HG03439 (cell line): ENCODE measurements around the gene RIMS1.
"Not testable (repeated sequence)": the region's sequence is repeated elsewhere in the genome, so short reads cannot be mapped to it uniquely, and the experiment has no call there.

Source experiments
- ATAC-seq: cut with Tn5 transposase; IDR thresholded peaks from one replicate; pipeline ENCODE4 v1.9.1; 2021; ENCODE audit warnings: mild to moderate bottlenecking, moderate library complexity; ENCODE audit not compliant: unreplicated experiment

RIMS1 gene

GRCh38 chr6:71967436-71967835, 81.1 kb downstream of the RIMS1 start:
- ATAC-seq, result no peak

DNA sequence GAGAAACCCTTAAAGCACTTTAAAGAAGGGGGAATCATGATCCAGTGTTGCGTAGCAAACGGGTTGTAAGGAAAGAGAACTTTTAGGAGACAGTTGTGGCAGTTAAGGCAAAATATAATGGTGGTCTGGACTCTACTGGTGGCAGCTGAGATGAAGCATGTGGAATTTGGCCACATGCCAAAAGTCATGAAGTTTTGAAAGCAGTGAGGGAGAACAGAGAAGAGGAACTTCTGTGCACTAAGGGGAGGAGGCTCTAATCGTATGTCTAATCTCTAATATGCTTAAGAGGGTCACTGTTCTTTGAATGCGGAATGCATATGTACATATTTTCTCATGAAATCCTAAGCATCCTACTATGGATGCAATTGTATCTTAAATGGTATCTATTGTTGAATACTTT, 91.5 kb downstream of the RIMS1 start:
- no peak for ATAC-seq

- ATAC-seq, result no peak
Measured at GRCh38 chr6:71979911-71980310, 93.6 kb downstream of the RIMS1 start.

- ATAC-seq, result peak; percentile 84
Measured at GRCh38 chr6:71982389-71982788, 96.0 kb downstream of the RIMS1 start.

- ATAC-seq, result no peak
Measured at GRCh38 chr6:71983131-71983530, 96.8 kb downstream of the RIMS1 start.

DNA sequence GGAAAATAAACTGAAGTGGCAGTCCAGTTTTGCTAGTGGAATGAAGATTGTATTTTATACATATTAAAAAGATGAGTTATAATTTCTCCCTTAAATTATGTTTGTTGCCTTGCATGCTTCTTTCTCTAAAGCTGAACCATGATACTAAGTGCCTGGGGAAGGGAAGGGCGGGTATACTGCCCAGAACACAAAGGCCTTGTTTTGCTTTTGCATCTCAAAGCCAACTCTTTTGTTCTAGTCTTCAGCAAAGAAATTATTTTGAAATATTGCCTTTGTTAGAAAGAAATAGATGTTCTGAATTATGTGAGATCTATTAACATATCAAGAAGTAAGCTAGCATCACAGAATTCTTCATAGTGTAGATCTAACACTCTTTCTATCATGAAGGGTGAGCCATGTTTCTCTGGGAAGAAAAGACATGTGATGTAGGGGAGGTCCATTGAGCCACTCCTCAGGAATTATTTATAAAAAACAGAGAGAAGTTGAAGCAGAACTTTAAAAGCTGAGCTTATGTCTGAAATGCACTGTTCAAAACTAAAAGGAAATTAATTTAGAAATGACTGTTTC, 108.4 kb downstream of the RIMS1 start:
- ATAC-seq, result no peak

- no peak for ATAC-seq
Measured at GRCh38 chr6:71997341-71997740, 111.0 kb downstream of the RIMS1 start.

DNA sequence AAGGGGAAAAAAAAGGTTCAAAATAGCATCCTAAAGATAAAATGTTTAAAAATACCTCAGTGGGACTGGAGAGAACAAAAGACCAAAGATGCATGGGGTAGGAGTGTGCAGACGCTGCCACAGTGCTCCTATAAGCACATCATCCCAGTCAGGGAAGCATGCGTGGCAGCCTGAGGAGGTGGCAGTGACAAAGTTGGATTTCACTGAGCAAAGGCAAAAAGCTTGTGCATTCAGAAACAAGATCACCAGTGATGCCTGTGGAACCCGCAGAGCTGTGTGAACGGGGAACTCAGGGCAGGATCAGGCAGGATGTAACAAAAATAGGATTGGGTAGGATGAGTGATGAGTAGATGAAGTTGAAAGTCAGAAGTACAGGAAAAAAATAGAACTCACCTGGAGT, 116.1 kb downstream of the RIMS1 start:
- ATAC-seq, result no peak

- not testable (repeated sequence) for ATAC-seq
Measured at GRCh38 chr6:72006591-72006990, 120.2 kb downstream of the RIMS1 start.

GRCh38 chr6:72022830-72023229, 136.5 kb downstream of the RIMS1 start:
- ATAC-seq, result no peak

DNA sequence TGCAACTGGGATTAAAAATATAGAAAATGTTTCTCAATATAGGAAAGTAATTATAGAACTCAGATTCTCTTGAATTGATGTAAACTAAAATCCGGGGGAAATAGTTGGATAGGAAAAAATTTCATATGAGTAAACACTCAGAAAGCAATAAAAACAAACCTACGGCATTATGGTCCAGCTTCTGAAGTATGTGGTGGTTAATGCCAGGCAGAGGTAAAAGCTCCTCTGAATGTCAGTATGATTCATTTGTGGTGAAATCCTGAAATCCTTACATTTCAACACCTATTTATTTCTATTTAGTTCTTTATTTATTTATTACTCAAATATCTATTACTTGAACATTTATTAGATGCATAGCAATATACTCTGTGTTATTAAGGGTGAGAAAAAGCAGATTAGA, 145.1 kb downstream of the RIMS1 start:
- no peak for ATAC-seq

DNA sequence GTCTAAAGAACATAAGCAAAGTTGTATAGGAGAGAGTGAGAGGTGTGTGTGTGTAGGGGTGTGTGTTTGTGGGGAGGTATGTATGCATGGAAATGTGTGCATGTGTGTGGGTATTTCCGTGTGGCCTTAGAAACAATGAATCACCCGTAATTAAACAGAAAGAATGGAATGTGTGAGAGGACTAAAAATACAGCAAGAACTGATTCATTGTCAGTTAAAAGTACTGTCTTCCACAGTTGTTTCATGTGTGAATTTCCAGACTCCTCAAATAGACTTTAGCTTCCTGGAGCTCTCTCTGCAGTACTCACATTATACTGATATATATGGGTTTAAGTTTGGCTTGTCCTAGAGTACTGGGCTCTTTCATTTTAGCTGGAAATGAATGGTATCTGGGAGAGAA, 145.7 kb downstream of the RIMS1 start:
- no peak for ATAC-seq

DNA sequence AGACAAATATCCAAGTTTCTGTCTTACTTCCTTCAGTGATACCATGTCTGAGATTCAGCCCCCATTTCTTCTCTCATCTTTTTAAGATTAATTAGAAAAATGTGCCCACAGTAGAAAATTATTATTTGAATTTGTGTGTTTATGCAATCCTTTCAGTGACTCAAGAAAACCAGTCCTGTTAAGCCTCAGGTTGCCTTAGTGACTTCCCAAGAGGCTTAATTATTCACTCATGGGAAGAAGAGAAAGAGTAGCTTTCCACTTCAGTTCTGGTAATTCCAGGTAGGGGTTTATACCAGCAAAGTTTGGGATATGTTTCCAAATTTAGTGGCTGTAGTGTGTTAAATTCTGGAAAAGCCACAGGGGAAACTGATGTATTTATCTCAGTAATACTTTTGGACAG, 149.1 kb downstream of the RIMS1 start:
- no peak for ATAC-seq

GRCh38 chr6:72035966-72036365, 149.6 kb downstream of the RIMS1 start:
- ATAC-seq, result no peak

GRCh38 chr6:72037006-72037405, 150.7 kb downstream of the RIMS1 start:
- ATAC-seq, result no peak

- ATAC-seq, result no peak
Measured at GRCh38 chr6:72040111-72040510, 153.8 kb downstream of the RIMS1 start.

GRCh38 chr6:72042088-72042487, 155.7 kb downstream of the RIMS1 start:
- ATAC-seq, result no peak

DNA sequence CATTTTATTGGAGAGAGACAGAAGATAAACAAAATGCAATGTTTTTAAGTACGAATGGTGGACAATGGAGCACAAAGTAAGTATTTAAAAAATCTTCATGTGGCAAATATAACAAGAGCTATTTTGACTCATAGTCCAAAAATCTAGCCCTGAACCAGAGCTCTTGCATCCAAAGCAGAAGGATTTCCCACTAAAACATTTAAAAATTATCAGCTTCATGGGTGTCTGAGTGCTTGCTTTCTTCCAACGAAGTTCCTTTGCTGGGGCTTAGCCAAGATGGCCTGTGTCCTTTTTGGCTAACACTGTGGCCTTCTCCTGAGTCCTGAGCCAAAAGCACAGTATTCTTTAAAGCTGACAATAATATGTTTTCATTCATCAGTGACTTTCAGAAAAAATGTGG, 161.7 kb downstream of the RIMS1 start:
- no peak for ATAC-seq

GRCh38 chr6:72049376-72049775, 163.0 kb downstream of the RIMS1 start:
- ATAC-seq, result no peak

DNA sequence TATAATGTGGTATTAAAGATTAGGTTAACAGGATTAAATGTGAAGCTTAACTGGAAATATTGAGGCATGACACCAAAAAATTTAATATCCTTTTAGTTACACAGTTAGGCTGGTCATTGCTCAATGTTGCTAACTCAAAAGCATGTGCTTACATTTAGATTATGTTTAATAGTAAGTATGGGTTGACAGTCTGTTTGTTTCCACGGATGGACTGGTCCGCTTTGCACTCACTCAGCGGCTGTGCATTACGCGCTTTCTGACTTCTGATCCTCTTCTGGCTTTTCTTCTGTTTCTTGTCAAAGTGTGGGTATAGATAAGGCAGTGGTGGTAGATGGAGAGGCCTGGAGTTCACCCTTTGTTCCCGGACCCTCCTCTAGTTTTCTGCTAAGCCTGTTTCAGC, 174.9 kb downstream of the RIMS1 start:
- no peak for ATAC-seq

DNA sequence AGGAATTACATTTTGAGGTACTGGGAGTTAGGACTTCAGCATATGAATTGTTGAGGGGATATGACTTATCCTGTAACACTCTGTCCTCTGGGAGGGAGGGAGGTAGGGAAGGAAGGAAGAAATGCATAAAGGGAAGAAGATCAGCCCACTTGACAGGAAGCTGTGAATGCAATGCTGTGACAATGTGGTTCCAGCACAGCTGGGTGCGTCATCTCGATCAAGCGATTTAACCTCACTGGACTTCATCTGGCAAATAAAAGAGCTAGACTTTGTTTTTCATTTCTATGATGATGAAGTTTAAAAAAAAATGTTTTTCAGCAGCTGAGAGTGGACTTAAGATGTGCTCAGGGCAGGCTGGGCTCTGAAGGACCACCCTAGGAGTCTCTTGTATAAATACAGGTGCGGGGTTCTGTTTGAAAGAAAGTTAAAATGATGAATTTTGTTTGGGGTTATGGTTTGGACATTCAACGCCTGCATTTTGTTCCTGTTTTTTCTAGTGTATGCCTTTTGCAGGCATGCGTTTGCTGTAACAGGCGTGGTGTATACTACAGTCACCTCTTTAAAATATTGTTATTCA, 178.1 kb downstream of the RIMS1 start:
- ATAC-seq, result no peak

DNA sequence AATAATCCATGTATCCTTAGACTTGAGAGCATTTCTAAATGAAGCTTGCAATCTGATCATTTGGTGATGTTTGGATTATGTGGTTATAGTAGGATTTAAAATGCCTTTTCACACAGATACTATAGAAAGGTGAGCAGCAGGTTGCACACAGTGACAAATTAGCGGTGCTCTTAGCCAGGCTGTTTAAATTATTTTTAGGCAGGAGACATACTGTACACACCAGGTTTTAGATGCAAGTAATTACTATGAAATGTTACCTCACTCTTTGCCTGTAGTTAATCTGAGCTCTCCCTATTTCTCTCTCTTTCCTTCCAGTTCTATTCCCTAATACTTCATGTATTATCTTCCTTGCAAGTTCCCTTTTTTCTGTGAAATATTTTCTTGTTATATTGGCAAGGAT, 191.7 kb downstream of the RIMS1 start:
- ATAC-seq, result no peak

DNA sequence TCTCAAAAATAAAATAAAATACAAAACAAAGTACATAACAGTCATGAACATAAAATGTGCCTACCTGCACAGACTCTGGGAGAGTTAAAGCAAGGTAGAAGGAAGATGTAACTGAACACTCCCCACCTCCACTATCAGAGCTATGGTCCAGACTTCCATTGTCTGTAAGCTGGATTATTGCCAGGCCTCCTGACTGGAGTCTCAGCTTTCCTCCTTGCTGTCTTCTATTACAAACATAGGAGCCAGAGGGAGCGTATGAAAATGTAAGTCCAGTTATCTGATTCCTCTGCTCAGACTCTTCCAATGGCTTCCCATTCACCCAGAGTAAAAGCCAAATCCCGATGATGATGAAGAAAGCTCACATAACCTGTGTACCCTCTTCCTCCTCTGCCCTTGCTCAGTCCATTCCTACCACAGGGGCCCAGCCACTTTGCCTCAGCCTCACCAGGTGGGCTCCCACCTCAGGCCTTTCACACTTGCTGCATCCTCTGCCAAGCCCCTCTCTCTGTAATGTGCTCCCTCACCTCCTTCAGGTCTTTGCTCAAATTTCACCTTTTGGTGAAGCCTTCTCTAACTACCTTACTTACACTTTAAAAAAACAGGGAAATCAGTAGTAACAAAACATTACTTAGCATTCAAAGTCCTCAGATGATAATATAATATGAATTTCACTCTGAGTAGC, 194.1 kb downstream of the RIMS1 start:
- ATAC-seq, result no peak
